AG04450 (cell line): ENCODE results near the gene KIR2DL1. TPM values are rescaled to one million over a fixed set of nuclear protein-coding genes. Genes with fewer than 3 reads are reported as not detected.
"Not testable (repeated sequence)": the region's sequence is repeated elsewhere in the genome, so short reads cannot be mapped to it uniquely, and the experiment has no call there.

Experiments used
- CTCF ChIA-PET: fragments of 300-600, 350-600 bp; formaldehyde crosslinking; extraction: SDS; loops from one replicate; lab custom pipeline; 2022; ENCODE audit warnings: antibody characterized with exemption, inconsistent platforms; lab: Charles Lee
- POLR2A ChIA-PET: fragments of 350-600 bp; formaldehyde crosslinking; extraction: SDS; loops from one replicate; lab custom pipeline; 2021; ENCODE audit warnings: antibody characterized with exemption, inconsistent platforms; lab: Yijun Ruan, JAX
- DNase-seq: peaks from one replicate; pipeline ENCODE4 v3.0.0-alpha.2; 2011; ENCODE audit warnings: low read depth, low spot score
- H3K27ac ChIP-seq: one replicate; pipeline ENCODE4 v1.5.1; 2012; ENCODE audit warnings: low read depth, low read length, control low read depth
- H3K27me3 ChIP-seq: one replicate; pipeline ENCODE4 v1.6.0; 2012; ENCODE audit warnings: low read length; ENCODE audit not compliant: control insufficient read depth, insufficient read depth
- H3K4me3 ChIP-seq: 2 replicates; pipeline ENCODE4 v1.5.1; 2011; ENCODE audit warnings: mild to moderate bottlenecking, low read depth, low read length, control low read depth
- H3K9me3 ChIP-seq: 2 replicates; pipeline ENCODE4 v1.5.1; 2012; ENCODE audit warnings: low read length; ENCODE audit not compliant: control insufficient read depth, insufficient read depth
- CTCF ChIP-seq: IDR thresholded peaks from 2 replicates; pipeline ENCODE4 v1.5.1; 2011; ENCODE audit warnings: low read depth, low read length, control low read depth, inconsistent platforms
- polyA minus RNA-seq: library from RNA; depleted of rRNA, polyadenylated mRNA; stranded (reverse); fragments of >200 nt; gene quantifications from 2 replicates; pipeline ENCODE4 v1.2.3, GENCODE V29; 2011; rRNA and poly(A)+ RNA removed
- polyA plus RNA-seq: library from polyadenylated mRNA; depleted of rRNA; stranded (reverse); fragments of >200 nt; gene quantifications from 2 replicates; pipeline ENCODE4 v1.2.3, GENCODE V29; 2011; rRNA removed

Gene KIR2DL1
- polyA plus RNA-seq (not detected in 2 replicates), polyA minus RNA-seq (not detected in 2 replicates)

GRCh38 chr19:54769646-54770045 is at the start of gene KIR2DL1:
Gene KIR2DL1 (plus strand): TSS chr19:54769793. CDS start chr19:54769851, 58 bp downstream.
- H3K27me3 ChIP-seq, CTCF ChIA-PET, H3K27ac ChIP-seq, POLR2A ChIA-PET, H3K4me3 ChIP-seq, H3K9me3 ChIP-seq, DNase-seq: not testable (repeated sequence)

- Histone ChIP-seq H3K4me3 (no peak within 1 kb of the TSS), H3K27me3 (no peaks in the 10 kb centered on the region), H3K9me3 (peaks cover 46% of the 10 kb centered on the region), H3K27ac (no peak within 1 kb of the TSS)
- no peak for TF ChIP-seq CTCF
- CTCF ChIA-PET = no interaction called here
- POLR2A ChIA-PET = no interaction called here
- DNase-seq = no peak
These were observed 45.5 kb upstream of the KIR2DL1 start, which contains the start of gene KIR3DL3 for GRCh38 chr19:54724142-54724541. Gene KIR3DL3 (plus strand): TSS chr19:54724442. CDS start chr19:54724497, 55 bp downstream.

GRCh38 chr19:54724644-54725043 is 44.9 kb upstream of the KIR2DL1 start:
- no peak for TF ChIP-seq CTCF

GRCh38 chr19:54725321-54725720 is 44.3 kb upstream of the KIR2DL1 start:
- Histone ChIP-seq H3K27ac (no peak overlapping the region), H3K27me3 (no peaks in the 10 kb centered on the region), H3K4me3 (no peak overlapping the region), H3K9me3 (peaks cover 58% of the 10 kb centered on the region)
- no peak for DNase-seq
- no peak for TF ChIP-seq CTCF
- POLR2A ChIA-PET = no interaction called here
- CTCF ChIA-PET = no interaction called here

More at GRCh38 chr19:54724644-54725043, 44.9 kb upstream of the KIR2DL1 start:
- Histone ChIP-seq H3K27ac (no peak overlapping the region), H3K27me3 (no peaks in the 10 kb centered on the region), H3K9me3 (peaks cover 51% of the 10 kb centered on the region), H3K4me3 (no peak overlapping the region)
- ChIA-PET POLR2A (no interaction called here), CTCF (no interaction called here)
- DNase-seq = no peak

- no peak for TF ChIP-seq CTCF
- no peak overlapping the region for H3K27ac ChIP-seq
- peaks cover 60% of the 10 kb centered on the region for H3K9me3 ChIP-seq
- ChIA-PET POLR2A (no interaction called here), CTCF (no interaction called here)
- no peaks in the 10 kb centered on the region for H3K27me3 ChIP-seq
- no peak overlapping the region for H3K4me3 ChIP-seq
- DNase-seq = no peak
These were observed 42.0 kb upstream of the KIR2DL1 start for GRCh38 chr19:54727562-54727961.

- POLR2A ChIA-PET = no interaction called here
- TF ChIP-seq CTCF = no peak
These were observed 41.4 kb upstream of the KIR2DL1 start for GRCh38 chr19:54728167-54728566.

More at GRCh38 chr19:54728167-54728566, 41.4 kb upstream of the KIR2DL1 start:
- H3K9me3 ChIP-seq = peaks cover 60% of the 10 kb centered on the region
- no peak for DNase-seq
- no peak overlapping the region for H3K27ac ChIP-seq
- no peak overlapping the region for H3K4me3 ChIP-seq
- CTCF ChIA-PET = no interaction called here
- no peaks in the 10 kb centered on the region for H3K27me3 ChIP-seq
